SK-N-SH (cell line): ENCODE measurements around the gene PTPRD. TPM values are rescaled to one million over a fixed set of nuclear protein-coding genes. Genes with fewer than 3 reads are reported as not detected.

Experiments
- CTCF ChIA-PET: fragments of 300-600, 350-600 bp; formaldehyde crosslinking; extraction: SDS; loops from one replicate; lab custom pipeline; 2021; lab: Yijun Ruan, JAX
- POLR2A ChIA-PET: fragments of 350-600 bp; sonication (Branson Sonifier 250); formaldehyde crosslinking; extraction: SDS; loops from one replicate; lab custom pipeline; 2020; ENCODE audit warnings: antibody characterized with exemption, inconsistent platforms; lab: Yijun Ruan, JAX
- DNase-seq: peaks from one replicate; pipeline ENCODE4 v3.0.0; 2012
- H2AFZ ChIP-seq: fragments of 200-600 bp; sonication (generic); 2 replicates; pipeline ENCODE4 v1.8.1; 2016; ENCODE audit warnings: antibody characterized with exemption, mild to moderate bottlenecking, low read depth
- H3F3A ChIP-seq: fragments of 200-600 bp; sonication (generic); replicated peaks from 2 replicates; pipeline ENCODE3; 2016; ENCODE audit warnings: antibody characterized with exemption, mild to moderate bottlenecking; ENCODE audit not compliant: insufficient read depth
- H3K27ac ChIP-seq, 2 experiments: fragments of 200-500 bp in 1 of 2; fragments of 200-600 bp in 1 of 2; sonication (Bioruptor generic) in 1 of 2; sonication (generic), shearing (Covaris generic) in 1 of 2; 2 replicates each; pipeline versions ENCODE4 v1.5.1 to v1.6.1; 2014 to 2016; ENCODE audit warnings: low read depth in 2 of 2, inconsistent platforms in 1 of 2, low read length in 1 of 2, mild to moderate bottlenecking in 1 of 2, mixed read lengths in 1 of 2
- H3K27me3 ChIP-seq: fragments of 200-600 bp; sonication (generic), shearing (Covaris generic); 2 replicates; pipeline ENCODE4 v1.6.1; 2016; ENCODE audit warnings: mixed run types; ENCODE audit not compliant: insufficient read depth
- H3K36me3 ChIP-seq, 2 experiments: fragments of 200-500 bp in 1 of 2; fragments of 200-600 bp in 1 of 2; sonication (Bioruptor generic) in 1 of 2; sonication (generic) in 1 of 2; replicated peaks in 1 of 2; 2 replicates each; pipeline versions ENCODE3 to v1.5.1; 2014 to 2016; ENCODE audit warnings: low read length in 1 of 2, mild to moderate bottlenecking in 1 of 2; ENCODE audit not compliant: insufficient read depth in 2 of 2, control insufficient read depth in 1 of 2
- H3K4me1 ChIP-seq, 2 experiments: fragments of 200-500 bp in 1 of 2; fragments of 200-600 bp in 1 of 2; sonication (Bioruptor generic) in 1 of 2; sonication (generic), shearing (Covaris generic) in 1 of 2; 2 replicates each; pipeline versions ENCODE4 v1.5.1 to v1.6.1; 2014 to 2016; ENCODE audit warnings: low read depth in 1 of 2, low read length in 1 of 2, mixed run types in 1 of 2; ENCODE audit not compliant: insufficient read depth in 2 of 2, control insufficient read depth in 1 of 2
- H3K4me2 ChIP-seq: fragments of 200-600 bp; sonication (generic), shearing (Covaris generic); 2 replicates; pipeline ENCODE4 v1.6.1; 2017; ENCODE audit warnings: mixed run types
- H3K4me3 ChIP-seq, 2 experiments: fragments of 200-500 bp in 1 of 2; fragments of 200-600 bp in 1 of 2; sonication (Bioruptor generic) in 1 of 2; sonication (generic), shearing (Covaris generic) in 1 of 2; 2 replicates each; pipeline versions ENCODE4 v1.5.1 to v1.8.1; 2014 to 2016; ENCODE audit warnings: low read depth in 2 of 2, inconsistent platforms in 1 of 2, low read length in 1 of 2, mild to moderate bottlenecking in 1 of 2, mixed read lengths in 1 of 2, moderate library complexity in 1 of 2
- H3K79me2 ChIP-seq: fragments of 200-600 bp; sonication (generic); 2 replicates; pipeline ENCODE4 v1.8.1; 2017; ENCODE audit warnings: mild to moderate bottlenecking; ENCODE audit not compliant: insufficient read depth
- H3K9ac ChIP-seq: fragments of 200-600 bp; sonication (generic); 2 replicates; pipeline ENCODE4 v1.6.1; 2017; ENCODE audit warnings: mixed run types
- H3K9me2 ChIP-seq: fragments of 200-600 bp; sonication (generic); 2 replicates; pipeline ENCODE4 v1.6.1; 2017; ENCODE audit warnings: mixed run types
- H3K9me3 ChIP-seq: fragments of 200-600 bp; sonication (generic); 2 replicates; pipeline ENCODE4 v1.6.1; 2017; ENCODE audit warnings: mixed run types, mild to moderate bottlenecking, moderate library complexity
- H4K20me1 ChIP-seq: fragments of 200-600 bp; sonication (generic); 2 replicates; pipeline ENCODE4 v1.6.1; 2017; ENCODE audit warnings: mild to moderate bottlenecking, mixed run types; ENCODE audit not compliant: insufficient read depth
- CTCF ChIP-seq: fragments of 200-600 bp; sonication (generic); IDR thresholded peaks from 2 replicates; pipeline ENCODE4 v1.6.1; 2017; ENCODE audit warnings: antibody characterized with exemption, mild to moderate bottlenecking, moderate library complexity
- FOXJ3 ChIP-seq: sonication (generic); formaldehyde crosslinking; IDR thresholded peaks from 2 replicates; pipeline ENCODE4 v1.5.1; 2020; ENCODE audit warnings: mild to moderate bottlenecking, missing genetic modification reagents
- GABPA ChIP-seq: IDR thresholded peaks from 2 replicates; pipeline ENCODE4 v1.4.0; 2012; ENCODE audit warnings: low read depth, mild to moderate bottlenecking
- GATA2 ChIP-seq: sonication (generic); formaldehyde crosslinking; IDR thresholded peaks from 2 replicates; pipeline ENCODE4 v1.5.0; 2020; ENCODE audit warnings: mild to moderate bottlenecking, missing genetic modification reagents
- JUND ChIP-seq: IDR thresholded peaks from 2 replicates; pipeline ENCODE4 v1.4.0; 2012
- MAX ChIP-seq: IDR thresholded peaks from 2 replicates; pipeline ENCODE4 v1.4.0; 2012; ENCODE audit warnings: low read depth
- MEF2A ChIP-seq: IDR thresholded peaks from 2 replicates; pipeline ENCODE4 v1.4.0; 2012; ENCODE audit warnings: low read depth, borderline replicate concordance
- NFIC ChIP-seq: IDR thresholded peaks from 2 replicates; pipeline ENCODE4 v1.4.0; 2012; ENCODE audit warnings: borderline replicate concordance
- NRF1 ChIP-seq: IDR thresholded peaks from 2 replicates; pipeline ENCODE4 v1.6.1; 2012; ENCODE audit warnings: low read depth, mild to moderate bottlenecking, low read length
- PBX3 ChIP-seq: IDR thresholded peaks from 2 replicates; pipeline ENCODE4; 2012
- POLR2AphosphoS5 ChIP-seq: IDR thresholded peaks from 2 replicates; pipeline ENCODE4 v1.6.1; 2012; ENCODE audit warnings: low read depth, low read length
- RAD21 ChIP-seq: IDR thresholded peaks from 2 replicates; pipeline ENCODE4 v1.6.1; 2012; ENCODE audit warnings: mild to moderate bottlenecking, low read length
- SIN3A ChIP-seq: IDR thresholded peaks from 2 replicates; pipeline ENCODE4 v1.6.1; 2012; ENCODE audit warnings: low read depth, mild to moderate bottlenecking, low read length, moderate library complexity, borderline replicate concordance
- SMC3 ChIP-seq: IDR thresholded peaks from 2 replicates; pipeline ENCODE4 v1.6.1; 2012; ENCODE audit warnings: low read depth, low read length, improper control_type of control experiment
- TCF12 ChIP-seq: IDR thresholded peaks from 2 replicates; pipeline ENCODE4 v1.4.0; 2012
- TEAD4 ChIP-seq: IDR thresholded peaks from 2 replicates; pipeline ENCODE4 v1.4.0; 2012; ENCODE audit warnings: mild to moderate bottlenecking, borderline replicate concordance; ENCODE audit not compliant: insufficient read depth
- USF2 ChIP-seq: fragments of 150-350 bp; IDR thresholded peaks from 2 replicates; pipeline ENCODE4 v1.6.1; 2017; ENCODE audit warnings: antibody characterized with exemption, low read length, low read depth, borderline replicate concordance
- ZBTB33 ChIP-seq: IDR thresholded peaks from 2 replicates; pipeline ENCODE4 v1.4.0; 2012; ENCODE audit warnings: low read depth, borderline replicate concordance
- WGBS: methylation state at CpG from one replicate; pipeline ENCODE4 v1.1.6; 2017; ENCODE audit warnings: low lambda C conversion rate; 5-methylcytosine and 5-hydroxymethylcytosine counted together
- polyA plus RNA-seq, 3 experiments: library from polyadenylated mRNA; depleted of rRNA; stranded (reverse); fragments of >200 nt; gene quantifications; 2 replicates each; pipeline ENCODE4 v1.2.3, GENCODE V29; 2012

PTPRD gene
- polyA plus RNA-seq, 1 of the 3 experiments (the other 2 are of a cell fraction): 0.15 TPM

- Histone ChIP-seq H3K4me3 (no peak overlapping the region), H3K27me3 (no peaks in the 10 kb centered on the region), H3K9me2 (no peaks in the 10 kb centered on the region), H3K4me2 (no peak overlapping the region), H4K20me1 (no peaks in the 10 kb centered on the region), H3K9ac (no peak overlapping the region), H3K4me1 (no peaks in the 10 kb centered on the region), H3K79me2 (no peaks in the 10 kb centered on the region), H3F3A (no peaks in the 10 kb centered on the region), H3K27ac (no peak overlapping the region), H2AFZ (no peak overlapping the region), H3K36me3 (no peaks in the 10 kb centered on the region), H3K9me3 (no peaks in the 10 kb centered on the region)
- 37% methylated on average over 2 of the region's 2 CpGs for WGBS
- TF ChIP-seq PBX3 (no peak), SIN3A (no peak), POLR2AphosphoS5 (no peak), TEAD4 (no peak), TCF12 (no peak), NFIC (no peak)
- ChIA-PET CTCF (no interaction called here), POLR2A (no interaction called here)
- DNase-seq: no peak
These were observed 981.5 kb downstream of the PTPRD start for GRCh38 chr9:9631284-9631683.

GRCh38 chr9:9625248-9625647 is 987.6 kb downstream of the PTPRD start:
- no peak overlapping the region for H3K4me2 ChIP-seq
- ChIA-PET POLR2A (no interaction called here), CTCF (interaction anchor here (0.6 kb wide), 1 partner anchor 312 kb away, joined by 3 read pairs; no protein-coding TSS in a partner anchor)
- H3K9ac ChIP-seq: no peak overlapping the region
- no peaks in the 10 kb centered on the region for H3F3A ChIP-seq
- TF ChIP-seq MAX (no peak), POLR2AphosphoS5 (no peak), GATA2 (CRISPR knock-in tag) (no peak), SIN3A (no peak)
- TF ChIP-seq, all 33 proteins: peak for 0
- H3K27me3 ChIP-seq: no peaks in the 10 kb centered on the region
- H3K9me2 ChIP-seq: no peaks in the 10 kb centered on the region
- H3K4me3 ChIP-seq: no peak overlapping the region
- no peaks in the 10 kb centered on the region for H4K20me1 ChIP-seq
- DNase-seq: no peak
- H3K36me3 ChIP-seq: no peaks in the 10 kb centered on the region
- no peaks in the 10 kb centered on the region for H3K9me3 ChIP-seq
- H3K79me2 ChIP-seq: no peaks in the 10 kb centered on the region
- 63% methylated on average over 3 of the region's 5 CpGs for WGBS
- no peak overlapping the region for H3K27ac ChIP-seq
- no peaks in the 10 kb centered on the region for H3K4me1 ChIP-seq
- no peak overlapping the region for H2AFZ ChIP-seq

- H3K4me1 ChIP-seq: no peaks in the 10 kb centered on the region
- H3K9me3 ChIP-seq: no peaks in the 10 kb centered on the region
- WGBS: 21% methylated on average over 2 of the region's 2 CpGs
- no peaks in the 10 kb centered on the region for H4K20me1 ChIP-seq
- H3K79me2 ChIP-seq: no peaks in the 10 kb centered on the region
- no peak overlapping the region for H2AFZ ChIP-seq
- no peaks in the 10 kb centered on the region for H3F3A ChIP-seq
- H3K4me2 ChIP-seq: no peak overlapping the region
- H3K27ac ChIP-seq: no peak overlapping the region
- no peaks in the 10 kb centered on the region for H3K9me2 ChIP-seq
- POLR2A ChIA-PET: interaction anchor here (0.7 kb wide), 1 partner anchor 10 kb away, joined by 3 read pairs; no protein-coding TSS in a partner anchor
- no peaks in the 10 kb centered on the region for H3K27me3 ChIP-seq
- no peak overlapping the region for H3K9ac ChIP-seq
- no peak overlapping the region for H3K4me3 ChIP-seq
- no peak for DNase-seq
- no peaks in the 10 kb centered on the region for H3K36me3 ChIP-seq
- CTCF ChIA-PET: interaction anchor here (0.9 kb wide), 1 partner anchor 12 kb away, joined by 3 read pairs; no protein-coding TSS in a partner anchor
- TF ChIP-seq USF2: no peak
- TF ChIP-seq RAD21: no peak
- no peak for TF ChIP-seq CTCF
- no peak for TF ChIP-seq JUND
- no peak for TF ChIP-seq GABPA
- no peak for TF ChIP-seq NRF1
- TF ChIP-seq MEF2A: no peak
- TF ChIP-seq POLR2AphosphoS5: no peak
- no peak for TF ChIP-seq SMC3
- no peak for TF ChIP-seq FOXJ3 (CRISPR knock-in tag)
- no peak for TF ChIP-seq ZBTB33
These were observed 989.3 kb downstream of the PTPRD start for GRCh38 chr9:9623506-9623905.
